ENCODE results near the gene SOCS2.
"Not testable (repeated sequence)": the region's sequence is repeated elsewhere in the genome, so short reads cannot be mapped to it uniquely, and the experiment has no call there.

SOCS2 gene

GRCh38 chr12:93594766-93595311 is 22.4 kb downstream of the SOCS2 start:
- no peak for DNase-seq

GRCh38 chr12:93595351-93595750 is 22.9 kb downstream of the SOCS2 start:
- no peak for DNase-seq

GRCh38 chr12:93597608-93598007 is 25.1 kb downstream of the SOCS2 start:
- DNase-seq = no peak

- DNase-seq = no peak
Observed at GRCh38 chr12:93599192-93599591, 26.7 kb downstream of the SOCS2 start.

GRCh38 chr12:93601591-93601990 is 29.1 kb downstream of the SOCS2 start:
- no peak for DNase-seq

- no peak for DNase-seq
Observed at GRCh38 chr12:93602897-93603668, 30.6 kb downstream of the SOCS2 start.

- no peak for DNase-seq
Observed at GRCh38 chr12:93603762-93604161, 31.3 kb downstream of the SOCS2 start.

- DNase-seq = no peak
Observed at GRCh38 chr12:93608313-93608712, 35.8 kb downstream of the SOCS2 start.

- no peak for DNase-seq
Observed at GRCh38 chr12:93609281-93610192, 37.1 kb downstream of the SOCS2 start.

GRCh38 chr12:93612776-93613175 is 40.3 kb downstream of the SOCS2 start:
- DNase-seq = no peak

- DNase-seq = no peak
Observed at GRCh38 chr12:93614917-93615596, 42.6 kb downstream of the SOCS2 start.

GRCh38 chr12:93616584-93617101 is 44.2 kb downstream of the SOCS2 start:
- no peak for DNase-seq

- no peak for DNase-seq
Observed at GRCh38 chr12:93618891-93619410, 46.5 kb downstream of the SOCS2 start.

- no peak for DNase-seq
Observed at GRCh38 chr12:93621986-93622385, 49.5 kb downstream of the SOCS2 start.

- DNase-seq = no peak
Observed at GRCh38 chr12:93622485-93622884, 50.0 kb downstream of the SOCS2 start.

GRCh38 chr12:93624595-93625294 is 52.3 kb downstream of the SOCS2 start:
- DNase-seq = no peak

- not testable (repeated sequence) for DNase-seq
Observed at GRCh38 chr12:93625295-93625645, 52.8 kb downstream of the SOCS2 start.

- no peak for DNase-seq
Observed at GRCh38 chr12:93626160-93626559, 53.7 kb downstream of the SOCS2 start.
